ENCODE results near the gene FOLR2.

Gene FOLR2

GRCh38 chr11:72230764-72231365 is 14.3 kb downstream of the FOLR2 start:
- no peak for DNase-seq

- DNase-seq, result no peak
Observed at GRCh38 chr11:72231396-72232259, 15.0 kb downstream of the FOLR2 start.

GRCh38 chr11:72232260-72233055 is 15.9 kb downstream of the FOLR2 start:
- no peak for DNase-seq

- no peak for DNase-seq
Observed at GRCh38 chr11:72233056-72233772, 16.6 kb downstream of the FOLR2 start.

GRCh38 chr11:72233773-72234513 is 17.3 kb downstream of the FOLR2 start:
- DNase-seq, result no peak

- DNase-seq, result no peak
Observed at GRCh38 chr11:72234514-72234830, 17.9 kb downstream of the FOLR2 start.

GRCh38 chr11:72234920-72235319 is 18.3 kb downstream of the FOLR2 start:
- DNase-seq, result no peak

GRCh38 chr11:72235351-72236057 is 18.9 kb downstream of the FOLR2 start:
- no peak for DNase-seq

- DNase-seq, result no peak
Observed at GRCh38 chr11:72236083-72236697, 19.6 kb downstream of the FOLR2 start.

- no peak for DNase-seq
Observed at GRCh38 chr11:72236774-72237111, 20.1 kb downstream of the FOLR2 start.

- DNase-seq, result no peak
Observed at GRCh38 chr11:72237112-72237931, 20.7 kb downstream of the FOLR2 start.

GRCh38 chr11:72238040-72238450 is 21.5 kb downstream of the FOLR2 start:
- DNase-seq, result peak; percentile 67

GRCh38 chr11:72238492-72239312 is 22.1 kb downstream of the FOLR2 start:
- DNase-seq, result no peak

GRCh38 chr11:72239313-72239848 is 22.8 kb downstream of the FOLR2 start:
- peak; percentile 38 for DNase-seq

- peak; percentile 16 for DNase-seq
Observed at GRCh38 chr11:72239849-72240460, 23.4 kb downstream of the FOLR2 start.

- DNase-seq, result no peak
Observed at GRCh38 chr11:72240461-72241290, 24.1 kb downstream of the FOLR2 start.

GRCh38 chr11:72241291-72241781 is 24.7 kb downstream of the FOLR2 start:
- DNase-seq, result no peak

- no peak for DNase-seq
Observed at GRCh38 chr11:72242141-72242540, 25.5 kb downstream of the FOLR2 start.
